Heart right ventricle (tissue), 16 donors: ENCODE measurements around the gene DROSHA. TPM values are rescaled to one million over a fixed set of nuclear protein-coding genes. Genes with fewer than 3 reads are reported as not detected.
A peak's percentile ranks its signal among the peaks of the same experiment; 100 is the strongest.

Experiments used
- ATAC-seq, 8 donors: fragments of 200-7000 bp; cut with Tn5 transposase; one replicate each; pipeline ENCODE4 v1.9.1; 2020; ENCODE audit warnings: mild to moderate bottlenecking in 8 of 8, moderate library complexity in 8 of 8, moderate number of reproducible peaks in 1 of 8
- DNase-seq, 2 donors: peaks; one replicate each; pipeline ENCODE4 v3.0.0-alpha.2; 2020
- H3K27ac ChIP-seq, 10 donors: fragments of 200-600 bp; sonication (generic) in 2 of 10; one replicate each; pipeline versions ENCODE4 v1.5.0 to v1.8.0; 2020 to 2022; ENCODE audit warnings: mild to moderate bottlenecking in 3 of 10
- H3K27me3 ChIP-seq, 7 donors: fragments of 200-600 bp; one replicate each; pipeline ENCODE4 v1.8.0; 2021 to 2022; ENCODE audit warnings: mild to moderate bottlenecking in 2 of 7
- H3K36me3 ChIP-seq, 9 donors: fragments of 200-600 bp; sonication (generic) in 1 of 9; one replicate each; pipeline versions ENCODE4 v1.5.0 to v1.8.0; 2020 to 2022; ENCODE audit warnings: mild to moderate bottlenecking in 2 of 9
- H3K4me1 ChIP-seq, 9 donors: fragments of 200-600 bp; sonication (generic) in 1 of 9; one replicate each; pipeline versions ENCODE4 v1.5.0 to v1.8.0; 2020 to 2022; ENCODE audit warnings: mild to moderate bottlenecking in 4 of 9
- H3K4me3 ChIP-seq, 10 donors: fragments of 200-600 bp; sonication (generic) in 2 of 10; one replicate each; pipeline versions ENCODE4 v1.5.0 to v1.8.0; 2020 to 2022; ENCODE audit warnings: mild to moderate bottlenecking in 7 of 10, moderate library complexity in 2 of 10
- H3K9me3 ChIP-seq, 11 donors: fragments of 200-600 bp in 10 of 11; sonication (generic) in 2 of 11; one replicate each; pipeline versions ENCODE4 v1.5.0 to v1.8.0; 2013 to 2022; ENCODE audit warnings: mild to moderate bottlenecking in 2 of 11, control low read depth in 1 of 11, moderate library complexity in 1 of 11
- WGBS, 2 donors: extraction: QIAGEN DNeasy Blood & Tissue Kit; methylation state at CpG; one replicate each; pipeline ENCODE4 v1.1.7; 2013; ENCODE audit warnings: inconsistent platforms in 1 of 2; 5-methylcytosine and 5-hydroxymethylcytosine counted together
- intact Hi-C, 10 donors: fragments of 100-400 bp; cut with DNase I; formaldehyde crosslinking; loops; one replicate each; pipeline versions ENCODE4 v1.11.1 to v1.14.2; 2022
- polyA plus RNA-seq, 2 donors: library from polyadenylated mRNA; stranded (reverse); fragments of 200-250 nt; gene quantifications; one replicate each; pipeline ENCODE4 v1.2.3, GENCODE V29; 2013
- total RNA-seq, 10 donors: library from RNA; stranded (reverse); fragmentation: NEBNext Ultra II Directional in 3 of 10; extraction: Animal tissue kit (Norgen Biotek cat#: 25700) in 3 of 10; gene quantifications; one replicate each; pipeline versions ENCODE4 v1.2.1 to v1.2.4, GENCODE V29; 2021 to 2023
- TF ChIP-seq, protein P1 (sequence below), 9 donors: fragments of 200-600 bp; sonication (generic) in 2 of 9; IDR thresholded peaks; one replicate each; pipeline versions ENCODE4 v1.5.0 to v1.8.0; 2021 to 2022; ENCODE audit warnings: antibody characterized with exemption in 9 of 9, mild to moderate bottlenecking in 5 of 9, moderate library complexity in 1 of 9
- donor health status: Arrhythmogenic right ventricular cardiomyopathy.
- donor health status: ischemic (EF 13 %, LVEDD 7.1; RV severe dilation, severe dysfunction).
- donor health status: healthy with polysubstance abuse.
- donor health status: DM: no; HTN: yes; CAD: no.
- donor health status: DM: no; HTN: no; CAD: no.
- donor health status: ischemic (EF 25% LVEDD 6.9; RV normal size, moderate dysfunction).
- donor health status: ischemic (EF 25% LVEDD 5.7; RV mildly dilated, moderate dysfunction).
- donor health status: healthy.
- donor health status: DM: yes; HTN: yes; CAD: no.
- donor health status: Ischemic cardiomyopathy.
- donor health status: ischemic (EF 35%, LVEDD 5.7; RV mildly dilated, moderate dysfunction).
- donor health status: nonischemic (EF 11% LVEDD 7.7; RV severe dilation, severe dysfunction).
- donor health status: DM: yes; HTN: yes; CAD: no.
- donor health status: PGD.
- donor health status: ischemic (EF 29% LVEDD 5.4; RV normal size, mild dysfunction).
- donor health status: nonischemic (EF 23%, LVEDD 6.1; RV moderate dilation, normal function).

DROSHA gene
- total and polyA plus RNA-seq, 12 donors: 29.8 to 47.6 (median 36.2) TPM

DNA sequence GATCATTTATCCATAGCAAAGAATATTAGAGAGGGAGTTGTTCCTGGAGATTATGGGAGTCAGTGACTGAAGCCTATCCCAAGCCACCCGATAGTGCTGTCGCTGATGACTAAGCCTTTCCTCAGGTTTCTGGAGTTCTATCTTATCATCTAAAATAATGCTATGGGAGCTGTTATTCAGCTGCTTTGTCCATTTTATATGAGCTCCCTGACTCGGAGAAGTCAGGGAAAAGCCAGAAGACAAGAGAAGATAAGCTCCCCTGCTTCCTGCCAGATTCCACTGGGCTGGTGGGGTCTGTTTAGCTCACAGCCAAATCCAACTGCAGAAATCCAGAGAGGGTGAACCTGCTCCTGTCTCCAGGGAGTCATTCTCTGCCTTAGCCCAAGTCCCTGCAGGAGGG lies 148.2 kb downstream of the DROSHA start:
- Histone ChIP-seq H3K4me3 (no peak overlapping the region), H3K4me1 (no peaks in the 10 kb centered on the region), H3K9me3 (peaks cover 0 to 14% (median 4%) of the 10 kb centered on the region in 11 donors), H3K36me3 (no peaks in the 10 kb centered on the region), H3K27me3 (peaks cover 0 to 8% (median 3%) of the 10 kb centered on the region in 7 donors), H3K27ac (no peak overlapping the region)
- ATAC-seq: peak in 1 of 8 donors; percentile 39
- DNase-seq: no peak
- 43 to 44% methylated on average over 3 of the region's 3 CpGs for WGBS, 2 donors
- intact Hi-C loops: no loop called here
- TF ChIP-seq, protein P1, sequence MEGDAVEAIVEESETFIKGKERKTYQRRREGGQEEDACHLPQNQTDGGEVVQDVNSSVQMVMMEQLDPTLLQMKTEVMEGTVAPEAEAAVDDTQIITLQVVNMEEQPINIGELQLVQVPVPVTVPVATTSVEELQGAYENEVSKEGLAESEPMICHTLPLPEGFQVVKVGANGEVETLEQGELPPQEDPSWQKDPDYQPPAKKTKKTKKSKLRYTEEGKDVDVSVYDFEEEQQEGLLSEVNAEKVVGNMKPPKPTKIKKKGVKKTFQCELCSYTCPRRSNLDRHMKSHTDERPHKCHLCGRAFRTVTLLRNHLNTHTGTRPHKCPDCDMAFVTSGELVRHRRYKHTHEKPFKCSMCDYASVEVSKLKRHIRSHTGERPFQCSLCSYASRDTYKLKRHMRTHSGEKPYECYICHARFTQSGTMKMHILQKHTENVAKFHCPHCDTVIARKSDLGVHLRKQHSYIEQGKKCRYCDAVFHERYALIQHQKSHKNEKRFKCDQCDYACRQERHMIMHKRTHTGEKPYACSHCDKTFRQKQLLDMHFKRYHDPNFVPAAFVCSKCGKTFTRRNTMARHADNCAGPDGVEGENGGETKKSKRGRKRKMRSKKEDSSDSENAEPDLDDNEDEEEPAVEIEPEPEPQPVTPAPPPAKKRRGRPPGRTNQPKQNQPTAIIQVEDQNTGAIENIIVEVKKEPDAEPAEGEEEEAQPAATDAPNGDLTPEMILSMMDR (IDR thresholded peaks at IDR 0.05): no peak

DNA sequence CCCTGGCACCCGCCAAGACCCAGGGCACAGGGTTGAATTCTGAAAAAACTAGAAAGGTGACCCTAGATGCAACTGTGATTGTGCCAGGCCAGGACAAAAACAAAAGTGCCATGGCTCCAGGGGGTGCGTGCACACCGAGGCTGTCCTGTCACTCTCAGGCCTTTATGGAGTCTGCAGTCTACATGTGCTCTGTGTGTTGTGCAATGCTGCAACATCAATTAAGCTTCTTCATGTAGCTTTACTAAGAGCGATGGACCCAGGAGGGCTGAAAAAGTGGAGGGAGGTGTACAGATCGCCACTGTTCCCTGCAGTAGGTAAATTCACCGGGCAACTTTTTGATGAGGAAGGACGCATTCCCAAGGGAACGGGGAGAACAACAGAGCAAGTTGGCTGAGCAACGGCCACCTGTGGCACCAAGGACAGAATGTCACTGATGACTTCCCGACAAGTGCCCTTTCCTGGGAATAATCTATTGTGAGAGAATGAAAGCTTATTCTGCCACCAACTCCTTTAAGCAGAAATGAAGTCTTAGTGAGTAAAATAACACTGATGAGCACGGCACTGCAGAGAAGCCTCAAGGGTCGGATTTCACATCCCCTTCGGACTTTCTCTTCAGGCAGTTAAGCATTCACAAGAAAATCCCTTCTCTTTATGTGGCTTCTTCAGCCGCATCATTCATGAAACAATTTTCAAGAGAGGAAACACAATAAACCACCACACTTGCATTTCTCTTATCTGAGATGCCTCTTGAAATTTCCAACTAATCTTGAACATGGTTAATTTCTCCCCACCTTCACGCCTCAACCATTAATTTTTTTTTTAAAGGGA lies 149.6 kb downstream of the DROSHA start:
- intact Hi-C loops: no loop called here
- WGBS, 2 donors: 69 to 77% methylated on average over 15 of the region's 15 CpGs

DNA sequence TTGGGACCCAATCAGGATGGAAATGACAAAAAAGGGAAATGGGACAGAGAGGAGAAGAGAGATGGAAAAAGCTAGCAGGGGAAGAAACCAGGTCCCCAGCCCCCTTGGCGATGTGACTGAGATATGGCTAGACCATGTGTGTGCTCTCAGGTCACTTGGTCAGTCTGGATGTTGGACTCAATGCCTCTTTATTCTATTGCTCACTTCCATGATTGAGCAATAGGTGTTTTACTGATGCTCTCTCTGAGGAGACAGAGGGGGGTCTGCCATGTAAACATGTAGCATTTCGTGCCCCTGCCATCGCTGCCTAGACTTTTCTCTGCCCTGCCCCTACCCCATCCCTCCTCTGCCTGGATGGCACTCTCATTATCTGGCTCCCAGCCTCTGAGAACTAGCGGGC lies 150.6 kb downstream of the DROSHA start:
- no peaks in the 10 kb centered on the region for H3K4me1 ChIP-seq
- no peak overlapping the region for H3K4me3 ChIP-seq
- no peaks in the 10 kb centered on the region for H3K9me3 ChIP-seq
- H3K27me3 ChIP-seq: peaks cover 0 to 8% (median 4%) of the 10 kb centered on the region in 7 donors
- no peaks in the 10 kb centered on the region for H3K36me3 ChIP-seq
- TF ChIP-seq, protein P1 (IDR thresholded peaks at IDR 0.05): no peak
- no peak for ATAC-seq
- 71 to 74% methylated on average over 4 of the region's 4 CpGs for WGBS, 2 donors
- DNase-seq: no peak
- intact Hi-C loops: no loop called here
- H3K27ac ChIP-seq: no peak overlapping the region

More for the DNA sequence above, 149.6 kb downstream of the DROSHA start:
- no peak overlapping the region for H3K4me3 ChIP-seq
- ATAC-seq (no peak), DNase-seq (no peak)
- no peaks in the 10 kb centered on the region for H3K36me3 ChIP-seq
- H3K9me3 ChIP-seq: no peaks in the 10 kb centered on the region
- TF ChIP-seq, protein P1 (IDR thresholded peaks at IDR 0.05): no peak
- H3K27ac ChIP-seq: no peak overlapping the region
- peaks cover 0 to 8% (median 4%) of the 10 kb centered on the region in 7 donors for H3K27me3 ChIP-seq
- no peaks in the 10 kb centered on the region for H3K4me1 ChIP-seq

DNA sequence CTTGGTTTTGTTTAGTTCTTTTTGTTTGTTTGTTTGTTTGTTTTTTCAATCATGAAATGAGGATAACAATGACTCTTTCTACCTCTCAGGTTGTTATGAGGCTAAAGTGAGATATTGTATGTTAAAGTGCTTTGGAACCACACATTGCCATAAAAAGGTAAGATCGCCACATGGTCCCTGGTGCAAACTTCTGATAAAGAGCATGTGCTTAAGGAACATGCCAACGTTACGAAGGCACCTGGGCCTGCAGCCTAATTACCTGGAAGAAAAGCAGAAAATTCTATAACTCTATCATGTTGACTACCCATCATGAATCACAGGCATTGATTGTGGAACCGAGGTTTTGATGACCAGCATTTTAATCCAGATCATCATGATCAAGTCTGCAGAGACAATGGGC lies 151.8 kb downstream of the DROSHA start:
- Histone ChIP-seq H3K4me3 (no peak overlapping the region), H3K27ac (no peak overlapping the region), H3K9me3 (no peaks in the 10 kb centered on the region), H3K4me1 (no peaks in the 10 kb centered on the region), H3K27me3 (peaks cover 0 to 8% (median 4%) of the 10 kb centered on the region in 7 donors), H3K36me3 (no peaks in the 10 kb centered on the region)
- WGBS, 2 donors: 68 to 75% methylated on average over 4 of the region's 4 CpGs
- ATAC-seq (no peak), DNase-seq (no peak)
- intact Hi-C loops: no loop called here
- TF ChIP-seq, protein P1 (IDR thresholded peaks at IDR 0.05): no peak
